ENCODE measurements around the gene LRFN3. TPM values are rescaled to one million over a fixed set of nuclear protein-coding genes. Genes with fewer than 3 reads are reported as not detected.

Gene LRFN3
- total RNA-seq, 1 donor from 2014 or later, result 31.0 TPM

- Mint-ChIP-seq H3K4me3 (ENCODE audit: low read depth) (peak overlapping the region; percentile 88), H3K36me3 (ENCODE audit: insufficient read depth) (no peaks in the 10 kb centered on the region), H3K4me1 (ENCODE audit: low read depth) (peaks cover 15% of the 10 kb centered on the region), H3K27ac (peak overlapping the region; percentile 84), H3K9me3 (ENCODE audit: low read depth) (no peaks in the 10 kb centered on the region), H3K27me3 (peaks cover 22% of the 10 kb centered on the region)
- TF ChIP-seq, protein P1, sequence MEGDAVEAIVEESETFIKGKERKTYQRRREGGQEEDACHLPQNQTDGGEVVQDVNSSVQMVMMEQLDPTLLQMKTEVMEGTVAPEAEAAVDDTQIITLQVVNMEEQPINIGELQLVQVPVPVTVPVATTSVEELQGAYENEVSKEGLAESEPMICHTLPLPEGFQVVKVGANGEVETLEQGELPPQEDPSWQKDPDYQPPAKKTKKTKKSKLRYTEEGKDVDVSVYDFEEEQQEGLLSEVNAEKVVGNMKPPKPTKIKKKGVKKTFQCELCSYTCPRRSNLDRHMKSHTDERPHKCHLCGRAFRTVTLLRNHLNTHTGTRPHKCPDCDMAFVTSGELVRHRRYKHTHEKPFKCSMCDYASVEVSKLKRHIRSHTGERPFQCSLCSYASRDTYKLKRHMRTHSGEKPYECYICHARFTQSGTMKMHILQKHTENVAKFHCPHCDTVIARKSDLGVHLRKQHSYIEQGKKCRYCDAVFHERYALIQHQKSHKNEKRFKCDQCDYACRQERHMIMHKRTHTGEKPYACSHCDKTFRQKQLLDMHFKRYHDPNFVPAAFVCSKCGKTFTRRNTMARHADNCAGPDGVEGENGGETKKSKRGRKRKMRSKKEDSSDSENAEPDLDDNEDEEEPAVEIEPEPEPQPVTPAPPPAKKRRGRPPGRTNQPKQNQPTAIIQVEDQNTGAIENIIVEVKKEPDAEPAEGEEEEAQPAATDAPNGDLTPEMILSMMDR (IDR thresholded peaks at IDR 0.05; ENCODE audit: unreplicated experiment), result no peak
- DNase-seq (ENCODE audit: low spot score, unreplicated experiment), result peak; percentile 29
Measured at GRCh38 chr19:35899547-35900214, 36.5 kb upstream of the LRFN3 start.

DNA sequence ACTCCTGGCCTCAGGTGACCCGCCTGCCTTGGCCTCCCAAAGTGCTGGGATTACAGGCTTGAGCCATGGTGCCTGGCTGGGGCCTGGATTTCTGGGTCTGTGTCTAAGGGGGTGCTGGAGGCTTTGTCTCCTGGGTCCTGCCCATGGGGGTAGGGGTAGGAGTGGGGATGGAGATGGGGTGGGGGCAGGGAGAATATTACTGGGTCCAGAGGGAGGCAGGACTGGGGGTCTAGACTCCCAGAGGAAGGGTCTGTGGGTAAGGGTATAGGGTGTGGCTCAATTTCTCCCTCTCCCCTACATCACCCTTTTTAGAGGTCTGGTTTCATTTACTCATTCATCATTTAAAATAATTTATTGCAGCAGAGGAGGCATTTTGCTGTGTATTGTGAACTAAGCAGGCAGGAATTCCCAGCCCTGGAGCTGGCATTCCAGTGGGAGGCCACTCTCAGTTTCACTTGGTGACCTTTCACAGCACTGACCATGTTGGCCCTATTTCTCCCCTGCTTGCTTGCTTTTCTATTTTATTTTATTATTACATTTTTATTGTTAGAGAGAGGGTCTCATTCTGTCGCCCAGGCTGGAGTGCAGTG is 35.0 kb upstream of the LRFN3 start:
- H3K27me3 Mint-ChIP-seq, result peaks cover 25% of the 10 kb centered on the region
- H3K36me3 Mint-ChIP-seq (ENCODE audit: insufficient read depth), result no peaks in the 10 kb centered on the region
- no peak overlapping the region for H3K27ac Mint-ChIP-seq
- TF ChIP-seq, protein P1 (IDR thresholded peaks at IDR 0.05; ENCODE audit: unreplicated experiment), result no peak
- peak overlapping the region; percentile 88 for H3K4me3 Mint-ChIP-seq (ENCODE audit: low read depth)
- no peak for DNase-seq (ENCODE audit: low spot score, unreplicated experiment)
- no peaks in the 10 kb centered on the region for H3K9me3 Mint-ChIP-seq (ENCODE audit: low read depth)
- peaks cover 15% of the 10 kb centered on the region for H3K4me1 Mint-ChIP-seq (ENCODE audit: low read depth)

DNA sequence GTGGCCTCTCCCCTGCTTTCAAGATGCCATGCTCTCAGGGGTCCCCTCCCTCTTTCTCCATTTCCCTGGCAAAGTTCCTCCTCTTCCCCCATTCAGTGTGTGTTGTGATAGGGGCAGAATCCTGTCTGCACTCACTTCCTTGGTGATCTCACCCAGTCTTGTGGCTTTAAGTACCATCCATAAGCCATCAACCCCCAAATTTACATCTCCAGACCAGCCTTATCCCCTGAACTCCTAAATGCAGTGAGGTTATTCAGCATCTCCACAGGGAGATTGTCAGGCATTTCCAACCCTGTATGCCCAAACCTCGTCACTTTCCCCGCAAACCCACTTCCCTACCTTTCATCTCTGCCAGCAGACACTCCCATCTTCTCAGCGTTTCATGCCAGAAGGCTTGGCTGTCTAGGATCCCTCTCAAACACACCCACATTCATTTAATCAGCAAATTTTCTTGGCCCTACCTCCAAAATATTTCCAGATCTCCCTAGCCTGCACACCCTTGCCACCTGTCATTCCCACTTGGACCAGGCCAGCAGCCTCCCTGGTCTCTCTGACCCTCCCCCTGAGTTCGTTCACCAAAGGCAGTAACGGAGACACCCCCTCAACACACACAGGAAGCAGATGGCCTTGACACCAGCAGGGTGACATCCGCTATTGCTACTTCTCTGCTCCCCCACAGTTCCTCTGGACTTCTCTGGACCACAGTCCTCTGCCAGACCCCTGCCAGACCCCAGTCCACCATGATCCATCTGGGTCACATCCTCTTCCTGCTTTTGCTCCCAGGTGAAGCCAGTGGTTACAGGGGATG is 34.1 kb upstream of the LRFN3 start, which contains the start of gene HCST:
TSS of gene HCST (plus strand) at position 676 of the 808 bp plus-strand sequence. CDS start at position 741, 65 bp downstream.
- no peak within 1 kb of the TSS for H3K27ac Mint-ChIP-seq
- no peaks in the 10 kb centered on the region for H3K36me3 Mint-ChIP-seq (ENCODE audit: insufficient read depth)
- H3K4me3 Mint-ChIP-seq (ENCODE audit: low read depth), result peak within 1 kb of the TSS; percentile 64
- peaks cover 25% of the 10 kb centered on the region for H3K27me3 Mint-ChIP-seq
- no peaks in the 10 kb centered on the region for H3K9me3 Mint-ChIP-seq (ENCODE audit: low read depth)
- peaks cover 15% of the 10 kb centered on the region for H3K4me1 Mint-ChIP-seq (ENCODE audit: low read depth)
- DNase-seq (ENCODE audit: low spot score, unreplicated experiment), result no peak
- TF ChIP-seq, protein P1 (IDR thresholded peaks at IDR 0.05; ENCODE audit: unreplicated experiment), result no peak

- peak overlapping the region; percentile 64 for H3K4me3 Mint-ChIP-seq (ENCODE audit: low read depth)
- no peak for DNase-seq (ENCODE audit: low spot score, unreplicated experiment)
- H3K27ac Mint-ChIP-seq, result no peak overlapping the region
- H3K36me3 Mint-ChIP-seq (ENCODE audit: insufficient read depth), result no peaks in the 10 kb centered on the region
- TF ChIP-seq, protein P1 (IDR thresholded peaks at IDR 0.05; ENCODE audit: unreplicated experiment), result no peak
- no peaks in the 10 kb centered on the region for H3K9me3 Mint-ChIP-seq (ENCODE audit: low read depth)
- H3K4me1 Mint-ChIP-seq (ENCODE audit: low read depth), result peaks cover 15% of the 10 kb centered on the region
- peaks cover 27% of the 10 kb centered on the region for H3K27me3 Mint-ChIP-seq
Measured at GRCh38 chr19:35902870-35903475, 33.2 kb upstream of the LRFN3 start.

All from progenitor cell of endocrine pancreas (in vitro differentiated cells).